IPS-20b (cell line): ENCODE results near the gene TTC24.
"Not testable (repeated sequence)": the region's sequence is repeated elsewhere in the genome, so short reads cannot be mapped to it uniquely, and the experiment has no call there.

Experiments used
- H3K27ac ChIP-seq: one replicate; pipeline ENCODE4 v1.5.1; 2013; ENCODE audit warnings: low read length
- H3K27me3 ChIP-seq: 2 replicates; pipeline ENCODE4 v1.6.1; 2013; ENCODE audit warnings: mild to moderate bottlenecking, low read length, inconsistent platforms; ENCODE audit not compliant: insufficient read depth
- H3K36me3 ChIP-seq: 2 replicates; pipeline ENCODE4 v1.6.1; 2013; ENCODE audit warnings: low read depth, mild to moderate bottlenecking, inconsistent platforms, low read length, moderate library complexity; ENCODE audit not compliant: insufficient read depth
- H3K4me1 ChIP-seq: 2 replicates; pipeline ENCODE4 v1.6.1; 2013; ENCODE audit warnings: mild to moderate bottlenecking, control low read depth, inconsistent platforms, low read length, moderate library complexity; ENCODE audit not compliant: insufficient read depth
- H3K4me3 ChIP-seq: 2 replicates; pipeline ENCODE4 v1.5.1; 2013; ENCODE audit warnings: mild to moderate bottlenecking, low read length, inconsistent platforms
- H3K9ac ChIP-seq: 2 replicates; pipeline ENCODE4 v1.6.1; 2013; ENCODE audit warnings: low read depth, mild to moderate bottlenecking, inconsistent platforms, low read length, moderate library complexity
- H3K9me3 ChIP-seq: 2 replicates; pipeline ENCODE4 v1.6.1; 2013; ENCODE audit warnings: mild to moderate bottlenecking, low read depth, low read length, inconsistent platforms; ENCODE audit not compliant: insufficient read depth

Gene TTC24

GRCh38 chr1:156577550-156577949 lies 2.0 kb upstream of the TTC24 start:
- H3K27ac ChIP-seq = no peak overlapping the region
- H3K9ac ChIP-seq = no peak overlapping the region

GRCh38 chr1:156578055-156578454 lies 1.5 kb upstream of the TTC24 start:
- H3K27ac ChIP-seq = no peak overlapping the region
- no peaks in the 10 kb centered on the region for H3K4me1 ChIP-seq
- H3K9me3 ChIP-seq = no peaks in the 10 kb centered on the region
- H3K4me3 ChIP-seq = no peak overlapping the region
- H3K9ac ChIP-seq = no peak overlapping the region
- peaks cover 2% of the 10 kb centered on the region; the same call in 1 of the 2 replicates for H3K27me3 ChIP-seq
- H3K36me3 ChIP-seq = no peaks in the 10 kb centered on the region

More at GRCh38 chr1:156577550-156577949, 2.0 kb upstream of the TTC24 start:
- H3K36me3 ChIP-seq = no peaks in the 10 kb centered on the region
- H3K9me3 ChIP-seq = no peaks in the 10 kb centered on the region
- no peak overlapping the region for H3K4me3 ChIP-seq
- H3K4me1 ChIP-seq = no peaks in the 10 kb centered on the region
- peaks cover 5% of the 10 kb centered on the region; the same call in 1 of the 2 replicates for H3K27me3 ChIP-seq

GRCh38 chr1:156581661-156582387 lies 2.3 kb downstream of the TTC24 start:
- Histone ChIP-seq H3K9me3 (no peaks in the 10 kb centered on the region), H3K27ac (no peak overlapping the region), H3K9ac (no peak overlapping the region; the same call in 1 of the 2 replicates), H3K4me1 (peaks cover 12% of the 10 kb centered on the region; the same call in 1 of the 2 replicates), H3K36me3 (no peaks in the 10 kb centered on the region), H3K4me3 (no peak overlapping the region), H3K27me3 (peaks cover 7% of the 10 kb centered on the region; the same call in 1 of the 2 replicates)

GRCh38 chr1:156582388-156583017 lies 3.0 kb downstream of the TTC24 start:
- Histone ChIP-seq H3K4me1 (peaks cover 12% of the 10 kb centered on the region; the same call in 1 of the 2 replicates), H3K9ac (no peak overlapping the region), H3K27ac (no peak overlapping the region), H3K4me3 (no peak overlapping the region), H3K36me3 (no peaks in the 10 kb centered on the region), H3K9me3 (no peaks in the 10 kb centered on the region), H3K27me3 (peaks cover 7% of the 10 kb centered on the region; the same call in 1 of the 2 replicates)

GRCh38 chr1:156583821-156584622 lies 4.5 kb downstream of the TTC24 start:
- Histone ChIP-seq H3K9ac (no peak overlapping the region; the same call in 1 of the 2 replicates), H3K4me3 (peak overlapping the region; percentile 36; the same call in 1 of the 2 replicates), H3K36me3 (no peaks in the 10 kb centered on the region), H3K9me3 (no peaks in the 10 kb centered on the region), H3K27ac (no peak overlapping the region), H3K27me3 (peaks cover 7% of the 10 kb centered on the region; the same call in 1 of the 2 replicates), H3K4me1 (peaks cover 12% of the 10 kb centered on the region; the same call in 1 of the 2 replicates)

- no peaks in the 10 kb centered on the region for H3K36me3 ChIP-seq
- no peaks in the 10 kb centered on the region for H3K9me3 ChIP-seq
- peaks cover 12% of the 10 kb centered on the region; the same call in 1 of the 2 replicates for H3K4me1 ChIP-seq
- peaks cover 7% of the 10 kb centered on the region; the same call in 1 of the 2 replicates for H3K27me3 ChIP-seq
- H3K4me3 ChIP-seq = peak overlapping the region; percentile 36; the same call in 1 of the 2 replicates
- no peak overlapping the region for H3K27ac ChIP-seq
- no peak overlapping the region for H3K9ac ChIP-seq
These were observed 5.3 kb downstream of the TTC24 start for GRCh38 chr1:156584813-156585212.

- Histone ChIP-seq H3K27me3 (peaks cover 7% of the 10 kb centered on the region; the same call in 1 of the 2 replicates), H3K27ac (no peak overlapping the region), H3K4me1 (peaks cover 20% of the 10 kb centered on the region; the same call in 1 of the 2 replicates), H3K9ac (no peak overlapping the region), H3K4me3 (no peak overlapping the region), H3K9me3 (no peaks in the 10 kb centered on the region), H3K36me3 (no peaks in the 10 kb centered on the region)
These were observed 6.8 kb downstream of the TTC24 start for GRCh38 chr1:156586323-156586722.

- Histone ChIP-seq H3K9me3 (no peaks in the 10 kb centered on the region), H3K27me3 (peaks cover 7% of the 10 kb centered on the region; the same call in 1 of the 2 replicates), H3K27ac (no peak overlapping the region), H3K9ac (no peak overlapping the region), H3K36me3 (no peaks in the 10 kb centered on the region), H3K4me1 (peaks cover 21% of the 10 kb centered on the region; the same call in 1 of the 2 replicates), H3K4me3 (no peak overlapping the region)
These were observed 7.5 kb downstream of the TTC24 start for GRCh38 chr1:156586892-156587477.

- H3K27me3 ChIP-seq, H3K27ac ChIP-seq, H3K9me3 ChIP-seq, H3K36me3 ChIP-seq, H3K9ac ChIP-seq, H3K4me3 ChIP-seq: not testable (repeated sequence)
- H3K4me1 ChIP-seq = peaks cover 23% of the 10 kb centered on the region; the same call in 1 of the 2 replicates
These were observed 8.4 kb downstream of the TTC24 start for GRCh38 chr1:156587927-156588326.

GRCh38 chr1:156589546-156589945 lies 10.0 kb downstream of the TTC24 start:
- Histone ChIP-seq H3K4me1 (peaks cover 14% of the 10 kb centered on the region; the same call in 1 of the 2 replicates), H3K36me3 (peaks cover 21% of the 10 kb centered on the region), H3K27ac (no peak overlapping the region), H3K9ac (no peak overlapping the region), H3K4me3 (no peak overlapping the region), H3K9me3 (no peaks in the 10 kb centered on the region), H3K27me3 (peaks cover 7% of the 10 kb centered on the region; the same call in 1 of the 2 replicates)
